Activated CD8-positive, alpha-beta T cell treated with anti-CD3 and anti-CD28 coated beads, Interleukin-2, amount 10 ng/mL, durations not matched to agents 7 days and 5 days (primary cell): ENCODE measurements around the gene TUBB4A. TPM values are rescaled to one million over a fixed set of nuclear protein-coding genes. Genes with fewer than 3 reads are reported as not detected.
"Not testable (repeated sequence)": the region's sequence is repeated elsewhere in the genome, so short reads cannot be mapped to it uniquely, and the experiment has no call there.

Experiments used
- ATAC-seq: fragments of 150-1000 bp; cut with Tn5 transposase; one replicate; pipeline ENCODE4 v1.10.0; 2021; ENCODE audit warnings: moderate library complexity
- CTCF ChIA-PET: fragments of 350-600 bp; sonication (Branson Sonifier 250); formaldehyde crosslinking; loops from one replicate; lab custom pipeline; 2021; ENCODE audit warnings: antibody characterized with exemption; lab: Charles Lee
- POLR2A ChIA-PET: fragments of 350-600 bp; sonication (Branson Sonifier 250); formaldehyde crosslinking; loops from one replicate; lab custom pipeline; 2021; ENCODE audit warnings: antibody characterized with exemption; lab: Charles Lee
- DNase-seq: peaks from one replicate; pipeline ENCODE4 v3.0.0-alpha.2; 2020
- H3K27ac Mint-ChIP-seq: one replicate; pipeline ENCODE4 v1.8.0; 2021; ENCODE audit warnings: mild to moderate bottlenecking, mixed read lengths
- H3K27me3 Mint-ChIP-seq: one replicate; pipeline ENCODE4 v1.8.0; 2021; ENCODE audit warnings: low read depth, mixed read lengths
- H3K36me3 Mint-ChIP-seq: one replicate; pipeline ENCODE4 v1.8.0; 2021; ENCODE audit warnings: low read depth, mixed read lengths
- H3K4me1 Mint-ChIP-seq: one replicate; pipeline ENCODE4 v1.8.0; 2021; ENCODE audit warnings: low read depth, mixed read lengths
- H3K4me3 Mint-ChIP-seq: one replicate; pipeline ENCODE4 v1.8.0; 2021; ENCODE audit warnings: mild to moderate bottlenecking, mixed read lengths
- H3K9me3 Mint-ChIP-seq: one replicate; pipeline ENCODE4 v1.8.0; 2022; ENCODE audit warnings: mixed read lengths; ENCODE audit not compliant: insufficient read depth
- total RNA-seq, 2 experiments: library from RNA; stranded (reverse); gene quantifications; one replicate each; pipeline ENCODE4 v1.2.3, GENCODE V29; 2021

Gene TUBB4A
- total RNA-seq = 1 to 10 TPM; 6.6 to 6.9 TPM

DNA sequence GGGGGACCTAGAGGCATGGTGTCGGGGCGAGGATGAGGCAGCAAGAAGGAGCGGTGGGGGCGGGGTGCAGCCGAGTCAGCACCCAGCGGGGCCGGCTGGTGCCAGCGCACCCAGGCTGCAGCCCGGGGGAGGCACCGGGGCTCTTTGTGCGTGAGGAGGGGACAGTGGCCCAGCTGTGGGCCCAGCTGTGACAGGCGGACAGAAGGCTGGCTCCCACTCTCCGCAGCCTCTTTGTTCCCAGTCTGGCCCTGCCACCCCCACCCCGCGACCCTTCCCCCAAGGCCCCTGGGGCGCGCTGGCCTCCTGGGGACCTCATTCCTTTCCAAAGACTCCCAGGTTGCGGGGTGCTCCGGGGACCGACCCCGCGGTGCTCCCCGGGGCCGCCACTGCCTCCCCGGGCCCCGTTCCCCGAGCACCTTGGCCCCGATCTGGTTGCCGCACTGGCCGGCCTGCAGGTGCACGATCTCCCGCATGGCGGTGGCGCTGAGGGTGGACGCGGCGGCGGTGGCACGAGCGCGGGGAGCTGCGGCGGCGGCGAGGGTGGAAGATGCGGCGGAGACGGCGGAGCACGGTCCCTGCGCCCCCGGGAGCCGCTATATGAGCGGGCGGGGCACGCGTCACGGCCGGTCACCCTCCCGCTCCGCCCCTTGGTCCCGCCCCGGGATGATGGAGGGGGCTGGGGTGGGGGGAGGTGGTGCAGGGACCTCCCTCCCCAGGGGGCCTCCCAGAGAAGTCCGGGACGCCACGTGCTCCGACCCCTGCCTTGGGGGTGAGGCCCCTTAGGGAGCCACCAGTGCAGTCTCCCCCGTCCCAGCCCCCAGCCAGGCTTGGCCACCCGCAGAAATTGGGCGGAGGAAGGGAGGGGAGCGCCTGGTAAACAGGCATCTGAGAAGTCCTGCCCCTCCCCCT, at the start of gene TUBB4A:
Gene TUBB4A, minus strand, starts transcription at position 570 of the 909 bp plus-strand sequence. Its CDS starts 97 bp downstream, at position 473.
- CTCF ChIA-PET = interaction anchor here (1.0 kb wide), 1 partner anchor 40 kb away, joined by 3 read pairs; no protein-coding TSS in a partner anchor
- no peaks in the 10 kb centered on the region for H3K9me3 Mint-ChIP-seq
- peaks cover 35% of the 10 kb centered on the region for H3K4me1 Mint-ChIP-seq
- peak; percentile 72 for ATAC-seq
- peak within 1 kb of the TSS; percentile 70 for H3K4me3 Mint-ChIP-seq
- DNase-seq = peak; percentile 55
- H3K27me3 Mint-ChIP-seq = peaks cover 6% of the 10 kb centered on the region
- no peak within 1 kb of the TSS for H3K27ac Mint-ChIP-seq
- H3K36me3 Mint-ChIP-seq = no peaks in the 10 kb centered on the region
- POLR2A ChIA-PET = interaction anchor here (1.3 kb wide), 1 partner anchor 21 kb away, joined by 8 read pairs; the partner anchor contains the start of gene DENND1C

DNA sequence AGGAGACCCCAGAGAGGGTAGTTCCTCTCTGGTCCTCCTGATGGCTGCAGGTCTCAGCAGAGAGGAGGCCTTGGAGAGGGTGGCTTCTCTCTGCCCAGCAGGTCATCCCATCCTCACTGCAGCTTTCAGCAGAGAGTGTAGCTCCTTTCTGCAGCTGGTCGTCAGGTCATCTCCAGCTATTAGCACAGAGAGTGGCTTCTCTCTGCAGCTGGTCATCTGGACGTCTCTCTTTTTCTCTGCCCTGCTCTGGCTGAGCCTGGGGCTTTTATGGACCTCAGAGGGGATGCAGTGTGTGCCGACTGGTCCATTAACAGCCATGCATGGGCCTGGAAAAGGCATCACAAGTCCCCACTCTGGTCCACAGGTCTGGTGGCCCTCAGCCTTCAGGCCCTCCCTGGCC, 49.0 kb upstream of the TUBB4A start:
- ATAC-seq (no peak), DNase-seq (no peak)
- CTCF ChIA-PET = interaction anchor here (0.6 to 2.8 kb wide), 5 partner anchors 34 to 399 kb away, joined by 3 to 19 read pairs (median 3); partner anchors contain the start of gene GPR108
- Mint-ChIP-seq H3K9me3 (no peaks in the 10 kb centered on the region), H3K4me3 (no peak overlapping the region), H3K27ac (no peak overlapping the region), H3K36me3 (no peaks in the 10 kb centered on the region), H3K4me1 (peaks cover 35% of the 10 kb centered on the region), H3K27me3 (no peaks in the 10 kb centered on the region)
- POLR2A ChIA-PET = no interaction called here

DNA sequence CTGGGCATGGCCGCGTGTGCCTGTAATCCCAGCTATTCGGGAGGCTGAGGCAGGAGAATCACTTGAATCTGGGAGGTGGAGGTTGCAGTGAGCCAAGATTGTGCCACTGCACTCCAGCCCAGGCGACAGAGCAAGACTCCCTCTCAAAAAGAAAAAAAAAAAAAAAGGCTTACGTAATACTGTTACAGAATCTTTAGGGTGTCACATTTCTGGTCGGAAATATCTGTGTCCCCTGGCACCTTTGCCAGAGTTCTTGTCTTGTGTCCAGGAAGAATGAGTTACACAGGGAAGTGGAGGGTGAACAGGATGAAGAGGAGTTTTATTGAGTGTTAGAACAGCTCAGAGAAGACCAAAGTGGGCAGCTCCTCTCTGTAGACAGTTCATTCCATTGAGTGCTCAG, 48.6 kb upstream of the TUBB4A start:
- Mint-ChIP-seq H3K27ac (peak overlapping the region; percentile 23), H3K4me1 (peaks cover 35% of the 10 kb centered on the region)
- DNase-seq, H3K4me3 Mint-ChIP-seq, H3K9me3 Mint-ChIP-seq, POLR2A ChIA-PET, H3K27me3 Mint-ChIP-seq, ATAC-seq, H3K36me3 Mint-ChIP-seq: not testable (repeated sequence)
- CTCF ChIA-PET = interaction anchor here (1.1 to 1.4 kb wide), 2 partner anchors 187 to 312 kb away, joined by 3 read pairs; partner anchors contain the start of gene GPR108

DNA sequence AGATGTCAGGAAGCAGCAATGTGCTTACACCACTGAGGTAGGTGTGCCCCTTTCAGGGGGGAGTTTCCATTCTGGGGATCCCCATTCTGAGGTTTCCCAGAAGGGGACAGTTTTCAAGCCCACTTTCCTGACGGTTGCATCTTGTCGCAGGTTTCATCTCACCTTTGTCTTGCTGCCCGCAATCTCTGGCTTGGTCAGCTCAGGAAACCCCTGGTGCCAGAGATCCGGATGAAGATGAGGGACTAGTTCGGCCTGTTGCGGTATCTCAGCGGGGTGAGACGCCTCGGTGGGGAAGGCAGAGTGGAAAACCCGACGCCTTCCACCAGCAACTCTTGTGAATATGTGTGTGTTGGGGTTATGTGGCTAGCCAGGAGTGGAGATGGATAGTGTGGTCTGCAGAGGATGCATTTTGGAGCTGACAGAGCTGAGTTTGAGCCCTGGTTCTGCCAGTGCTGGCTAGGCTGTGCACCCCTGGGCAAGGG, 41.8 kb upstream of the TUBB4A start:
- Mint-ChIP-seq H3K36me3 (no peaks in the 10 kb centered on the region), H3K9me3 (no peaks in the 10 kb centered on the region), H3K27ac (no peak overlapping the region), H3K27me3 (no peaks in the 10 kb centered on the region), H3K4me3 (no peak overlapping the region), H3K4me1 (peaks cover 22% of the 10 kb centered on the region)
- ChIA-PET POLR2A (no interaction called here), CTCF (no interaction called here)
- peak; percentile 15 for ATAC-seq
- DNase-seq = no peak

DNA sequence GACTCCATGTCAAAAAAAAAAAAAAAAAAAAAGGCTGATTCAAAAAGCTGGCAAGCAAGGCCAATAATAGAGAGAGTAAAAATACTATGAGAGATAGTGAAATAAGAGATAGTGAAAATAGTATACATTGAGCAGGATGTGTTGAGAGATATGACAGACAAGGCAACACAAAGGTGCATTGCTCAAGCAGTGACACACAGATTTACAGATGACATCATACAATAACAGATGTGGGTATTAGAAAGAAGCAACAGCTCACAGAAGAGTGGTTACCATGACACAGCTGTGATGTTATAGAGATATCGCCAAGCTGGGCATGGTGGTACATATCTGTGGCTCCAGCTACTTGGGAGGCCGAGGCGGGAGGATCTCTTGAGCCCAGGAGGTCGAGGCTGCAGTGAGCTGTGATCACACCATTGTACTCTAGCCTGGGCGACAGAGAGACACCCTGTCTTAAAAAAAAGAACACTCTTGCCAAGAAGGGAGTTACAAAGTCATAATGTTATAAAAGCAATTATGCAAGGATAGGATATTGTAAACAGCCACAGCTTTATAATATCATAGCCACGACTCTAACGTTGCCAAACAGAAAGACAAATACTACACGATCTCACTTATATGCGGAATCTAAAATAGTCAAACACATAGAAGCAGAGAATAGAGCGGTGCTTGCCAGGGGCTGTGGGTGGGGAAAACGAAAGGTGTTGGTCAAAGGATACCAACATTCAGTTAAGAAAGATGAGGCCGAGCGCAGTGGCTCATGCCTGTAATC, 39.0 kb upstream of the TUBB4A start:
- Mint-ChIP-seq H3K4me3 (no peak overlapping the region), H3K4me1 (peaks cover 28% of the 10 kb centered on the region), H3K36me3 (peaks cover 5% of the 10 kb centered on the region), H3K27me3 (no peaks in the 10 kb centered on the region), H3K9me3 (no peaks in the 10 kb centered on the region), H3K27ac (no peak overlapping the region)
- POLR2A ChIA-PET = no interaction called here
- DNase-seq (no peak), ATAC-seq (no peak)
- CTCF ChIA-PET = interaction anchor here (0.6 to 1.3 kb wide), 3 partner anchors 11 to 1347 kb away, joined by 3 to 5 read pairs (median 3); no protein-coding TSS in a partner anchor

DNA sequence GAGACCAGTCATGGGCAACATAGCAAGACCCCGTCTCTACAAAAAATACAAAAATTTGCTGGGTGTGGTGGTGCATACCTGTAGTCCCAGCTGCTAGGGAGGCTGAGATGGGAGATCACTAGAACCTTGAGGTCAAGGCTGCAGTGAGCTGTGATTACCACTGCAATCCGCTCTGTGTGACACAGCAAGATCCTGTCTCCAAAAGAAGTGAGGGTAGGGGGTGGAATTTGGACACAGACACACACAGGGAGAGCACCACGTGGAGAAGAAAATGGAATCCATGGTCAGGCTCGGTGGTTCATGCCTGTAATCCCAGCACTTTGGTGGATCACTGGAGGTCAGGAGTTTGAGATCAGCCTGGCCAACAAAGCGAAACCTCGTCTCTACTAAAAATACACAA, 37.4 kb upstream of the TUBB4A start:
- Mint-ChIP-seq H3K27me3 (no peaks in the 10 kb centered on the region), H3K4me3 (no peak overlapping the region), H3K9me3 (no peaks in the 10 kb centered on the region), H3K27ac (no peak overlapping the region), H3K36me3 (peaks cover 12% of the 10 kb centered on the region), H3K4me1 (peaks cover 37% of the 10 kb centered on the region)
- ATAC-seq (no peak), DNase-seq (no peak)
- ChIA-PET POLR2A (no interaction called here), CTCF (no interaction called here)

DNA sequence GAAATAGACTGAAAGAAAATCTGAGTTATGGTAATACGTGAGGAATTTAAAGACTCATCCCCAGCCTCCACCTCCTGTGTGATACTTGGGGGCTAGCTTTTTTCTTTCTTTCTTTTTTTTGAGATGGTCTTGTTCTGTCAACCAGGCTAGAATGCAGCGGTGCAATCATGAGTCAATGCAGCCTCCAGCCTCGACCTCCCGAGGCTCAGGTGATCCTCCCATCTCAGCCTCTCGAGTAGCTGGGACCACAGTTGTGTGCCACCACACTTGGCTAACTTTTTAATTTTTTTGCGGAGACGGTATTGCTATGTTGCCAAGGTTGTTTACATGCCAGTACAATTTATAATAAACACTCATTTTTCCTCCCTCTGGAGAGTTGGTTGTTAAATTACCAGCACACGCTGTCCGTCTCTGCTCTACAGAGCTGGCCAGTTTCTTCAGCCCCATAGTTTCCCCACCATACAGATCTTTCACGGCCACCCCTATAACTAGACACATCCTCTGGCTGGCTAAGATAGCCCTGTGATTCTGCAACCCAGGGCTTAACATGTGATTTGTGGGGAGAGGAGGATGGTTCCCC, 33.5 kb upstream of the TUBB4A start:
- DNase-seq (no peak), ATAC-seq (no peak)
- ChIA-PET POLR2A (interaction anchor here (1.2 kb wide), 1 partner anchor 60 kb away, joined by 3 read pairs; no protein-coding TSS in a partner anchor), CTCF (interaction anchor here (0.7 to 1.8 kb wide), 5 partner anchors 17 to 202 kb away, joined by 3 to 10 read pairs (median 6); partner anchors contain the start of gene GPR108)
- peaks cover 12% of the 10 kb centered on the region for H3K36me3 Mint-ChIP-seq
- no peak overlapping the region for H3K4me3 Mint-ChIP-seq
- peak overlapping the region; percentile 69 for H3K27ac Mint-ChIP-seq
- peaks cover 12% of the 10 kb centered on the region for H3K27me3 Mint-ChIP-seq
- peaks cover 56% of the 10 kb centered on the region for H3K4me1 Mint-ChIP-seq
- H3K9me3 Mint-ChIP-seq = no peaks in the 10 kb centered on the region

DNA sequence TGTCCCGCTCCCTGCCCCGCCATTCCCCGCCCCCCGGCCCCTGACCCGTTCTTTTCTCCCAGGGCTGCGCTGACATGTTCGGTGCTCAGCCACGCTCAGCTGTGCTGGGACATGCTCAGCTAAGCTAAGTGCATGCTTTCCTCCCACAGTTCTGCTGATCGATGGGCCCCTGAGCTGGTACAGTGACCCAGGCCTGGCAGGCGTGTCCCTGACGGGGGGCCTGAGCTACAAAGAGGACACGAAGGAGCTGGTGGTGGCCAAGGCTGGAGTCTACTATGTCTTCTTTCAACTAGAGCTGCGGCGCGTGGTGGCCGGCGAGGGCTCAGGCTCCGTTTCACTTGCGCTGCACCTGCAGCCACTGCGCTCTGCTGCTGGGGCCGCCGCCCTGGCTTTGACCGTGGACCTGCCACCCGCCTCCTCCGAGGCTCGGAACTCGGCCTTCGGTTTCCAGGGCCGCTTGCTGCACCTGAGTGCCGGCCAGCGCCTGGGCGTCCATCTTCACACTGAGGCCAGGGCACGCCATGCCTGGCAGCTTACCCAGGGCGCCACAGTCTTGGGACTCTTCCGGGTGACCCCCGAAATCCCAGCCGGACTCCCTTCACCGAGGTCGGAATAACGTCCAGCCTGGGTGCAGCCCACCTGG, 32.5 kb upstream of the TUBB4A start:
- Mint-ChIP-seq H3K4me3 (no peak overlapping the region), H3K4me1 (peaks cover 64% of the 10 kb centered on the region), H3K27me3 (peaks cover 23% of the 10 kb centered on the region), H3K9me3 (no peaks in the 10 kb centered on the region), H3K27ac (no peak overlapping the region), H3K36me3 (peaks cover 12% of the 10 kb centered on the region)
- ChIA-PET POLR2A (no interaction called here), CTCF (interaction anchor here (0.7 to 1.4 kb wide), 2 partner anchors 53 to 203 kb away, joined by 3 read pairs; partner anchors contain the start of gene GPR108)
- ATAC-seq (no peak), DNase-seq (no peak)

DNA sequence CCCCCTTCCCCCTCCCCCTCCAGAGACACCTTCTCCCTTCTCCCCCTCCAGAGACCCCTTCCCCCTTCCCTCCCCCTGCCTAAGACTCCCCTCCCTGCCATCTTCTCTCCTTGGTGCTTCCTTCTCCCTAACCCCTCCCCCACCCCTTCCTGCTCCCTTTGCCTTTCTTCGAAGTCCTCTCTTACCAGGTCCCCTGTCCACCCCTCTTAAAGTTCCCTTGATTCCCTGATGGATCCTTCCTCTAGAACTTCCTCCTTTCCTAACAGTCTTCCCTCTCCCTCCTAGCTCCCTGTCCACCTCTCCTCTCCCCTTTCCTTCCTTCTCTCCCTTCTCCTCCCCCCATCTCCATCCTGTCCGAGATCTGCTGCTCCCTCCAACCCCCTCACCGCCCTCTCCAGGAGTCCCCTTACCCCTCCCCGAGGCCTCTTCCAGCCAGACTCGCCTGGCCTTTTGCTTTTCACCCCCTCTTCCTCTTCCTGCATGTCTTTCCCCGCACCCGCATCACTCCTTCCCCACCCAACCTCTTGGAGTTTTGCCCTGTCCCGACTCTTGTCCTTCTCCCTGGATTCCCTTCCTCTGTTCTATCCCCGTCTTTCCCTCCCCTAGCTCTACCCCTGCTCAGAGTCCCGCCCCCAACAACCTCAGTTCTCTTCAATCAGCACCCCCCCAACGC, 31.8 kb upstream of the TUBB4A start:
- CTCF ChIA-PET = interaction anchor here (0.7 to 1.4 kb wide), 2 partner anchors 54 to 204 kb away, joined by 3 read pairs; partner anchors contain the start of gene GPR108

DNA sequence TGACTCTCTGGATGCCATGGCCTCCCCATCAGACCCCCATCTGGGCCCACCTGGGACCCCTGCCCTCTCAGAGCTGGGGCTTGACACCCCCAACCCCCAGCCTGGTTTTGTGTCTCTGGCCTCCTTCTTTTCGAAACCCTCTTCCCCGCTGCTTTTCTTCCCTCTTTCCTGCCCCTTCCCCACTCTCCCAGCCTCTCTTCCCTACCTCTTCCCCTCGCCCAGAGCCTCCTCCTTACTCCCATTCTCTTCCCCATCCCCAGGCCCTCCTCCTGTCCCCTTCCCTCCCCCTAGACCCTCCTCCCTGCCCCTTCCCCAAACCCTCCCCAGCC, 30.9 kb upstream of the TUBB4A start:
- peaks cover 12% of the 10 kb centered on the region for H3K36me3 Mint-ChIP-seq
- H3K4me1 Mint-ChIP-seq = peaks cover 57% of the 10 kb centered on the region
- H3K27ac Mint-ChIP-seq = peak overlapping the region; percentile 26
- CTCF ChIA-PET = no interaction called here
- POLR2A ChIA-PET = no interaction called here
- peaks cover 28% of the 10 kb centered on the region for H3K27me3 Mint-ChIP-seq
- no peak for DNase-seq
- H3K4me3 Mint-ChIP-seq = peak overlapping the region; percentile 68
- no peaks in the 10 kb centered on the region for H3K9me3 Mint-ChIP-seq
- ATAC-seq = no peak

More for the DNA sequence above, 31.8 kb upstream of the TUBB4A start:
- no peaks in the 10 kb centered on the region for H3K9me3 Mint-ChIP-seq
- no peak overlapping the region for H3K27ac Mint-ChIP-seq
- H3K27me3 Mint-ChIP-seq = peaks cover 28% of the 10 kb centered on the region
- H3K4me3 Mint-ChIP-seq = no peak overlapping the region
- POLR2A ChIA-PET = no interaction called here
- ATAC-seq (no peak), DNase-seq (no peak)
- H3K4me1 Mint-ChIP-seq = peaks cover 64% of the 10 kb centered on the region
- H3K36me3 Mint-ChIP-seq = peaks cover 12% of the 10 kb centered on the region
